ENCODE measurements around the gene SFI1. TPM values are rescaled to one million over a fixed set of nuclear protein-coding genes. Genes with fewer than 3 reads are reported as not detected.

Gene SFI1
- total and polyA plus RNA-seq, 2 of the 8 experiments (the other 6 are each of a cell fraction or from before 2014, with no cell fraction given): 10.4 to 30.1 TPM

GRCh38 chr22:31496007-31496734, at the start of gene SFI1 (continued):
- TF ChIP-seq, protein P1, sequence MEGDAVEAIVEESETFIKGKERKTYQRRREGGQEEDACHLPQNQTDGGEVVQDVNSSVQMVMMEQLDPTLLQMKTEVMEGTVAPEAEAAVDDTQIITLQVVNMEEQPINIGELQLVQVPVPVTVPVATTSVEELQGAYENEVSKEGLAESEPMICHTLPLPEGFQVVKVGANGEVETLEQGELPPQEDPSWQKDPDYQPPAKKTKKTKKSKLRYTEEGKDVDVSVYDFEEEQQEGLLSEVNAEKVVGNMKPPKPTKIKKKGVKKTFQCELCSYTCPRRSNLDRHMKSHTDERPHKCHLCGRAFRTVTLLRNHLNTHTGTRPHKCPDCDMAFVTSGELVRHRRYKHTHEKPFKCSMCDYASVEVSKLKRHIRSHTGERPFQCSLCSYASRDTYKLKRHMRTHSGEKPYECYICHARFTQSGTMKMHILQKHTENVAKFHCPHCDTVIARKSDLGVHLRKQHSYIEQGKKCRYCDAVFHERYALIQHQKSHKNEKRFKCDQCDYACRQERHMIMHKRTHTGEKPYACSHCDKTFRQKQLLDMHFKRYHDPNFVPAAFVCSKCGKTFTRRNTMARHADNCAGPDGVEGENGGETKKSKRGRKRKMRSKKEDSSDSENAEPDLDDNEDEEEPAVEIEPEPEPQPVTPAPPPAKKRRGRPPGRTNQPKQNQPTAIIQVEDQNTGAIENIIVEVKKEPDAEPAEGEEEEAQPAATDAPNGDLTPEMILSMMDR (IDR thresholded peaks at IDR 0.05; ENCODE audit: control extremely low read depth in 1 of 3, insufficient read depth in 1 of 3, low read depth in 1 of 3, low read length in 3 of 3): peak; percentile 11 to 61 (median 39); a peak in 3 of 4 replicates
- no peak for TF ChIP-seq SP1 (IDR thresholded peaks at IDR 0.05; ENCODE audit: low read depth, low read length)
- peak; percentile 23; the same call in 1 of the 2 replicates for TF ChIP-seq TAF1 (IDR thresholded peaks at IDR 0.05; ENCODE audit: low read depth, low read length)
- TF ChIP-seq NANOG (IDR thresholded peaks at IDR 0.05; ENCODE audit: insufficient read depth, low read depth, low read length, poor library complexity, severe bottlenecking): no peak
- peak; percentile 15; the same call in 1 of the 2 replicates for TF ChIP-seq TBP (IDR thresholded peaks at IDR 0.05; ENCODE audit: low read depth, low read length)
- TF ChIP-seq RXRA (IDR thresholded peaks at IDR 0.05; ENCODE audit: insufficient read depth, low read depth, low read length): no peak
- no peak for TF ChIP-seq SIRT6 (IDR thresholded peaks at IDR 0.05; ENCODE audit: low read length)
- TF ChIP-seq KDM1A (IDR thresholded peaks at IDR 0.05; ENCODE audit: borderline replicate concordance, low read length): no peak; the same call in 1 of the 2 replicates
- peak; percentile 64 for TF ChIP-seq PHF8 (conservative IDR thresholded peaks at IDR 0.05; ENCODE audit: low read depth, low read length)
- TF ChIP-seq SUZ12 (IDR thresholded peaks at IDR 0.05; ENCODE audit: low read length): peak; percentile 53; the same call in 1 of the 2 replicates
